Prostate gland (tissue), 2 donors: ENCODE data around the gene GRN. TPM values are rescaled to one million over a fixed set of nuclear protein-coding genes. Genes with fewer than 3 reads are reported as not detected.

Source experiments
- DNase-seq: peaks from one replicate; pipeline ENCODE4 v3.0.0-alpha.2; 2019; ENCODE audit warnings: low spot score
- H3K27ac ChIP-seq, 2 donors: fragments of 200-600 bp; sonication (generic); 2 replicates each; pipeline ENCODE4 v1.5.1; 2017 to 2019
- H3K27me3 ChIP-seq: fragments of 200-600 bp; sonication (generic); replicated peaks from 2 replicates; pipeline ENCODE4 v1.5.1; 2019; ENCODE audit not compliant: insufficient read depth
- H3K36me3 ChIP-seq, 2 donors: fragments of 200-600 bp; sonication (generic); 1 replicate in 1 of 2; 2 replicates in 1 of 2; pipeline versions ENCODE4 v1.5.1 to v1.8.1; 2017 to 2019
- H3K4me1 ChIP-seq: fragments of 200-600 bp; sonication (generic); replicated peaks from 2 replicates; pipeline ENCODE4 v1.5.1; 2019
- H3K4me3 ChIP-seq, 2 donors: fragments of 200-600 bp; sonication (generic); 2 replicates each; pipeline ENCODE4 v1.5.1; 2017 to 2019
- H3K9me3 ChIP-seq: fragments of 200-600 bp; sonication (generic); 2 replicates; pipeline ENCODE4 v1.5.1; 2017
- CTCF ChIP-seq, 4 experiments: fragments of 200-600 bp in 2 of 4; fragments of 450-650 bp in 2 of 4; sonication (generic) in 2 of 4; IDR thresholded peaks; 1 replicate in 3 of 4; 2 replicates in 1 of 4; pipeline ENCODE4 v1.5.1; 2016 to 2019; ENCODE audit warnings: antibody characterized with exemption in 4 of 4, mild to moderate bottlenecking in 2 of 4, moderate library complexity in 2 of 4
- POLR2A ChIP-seq: fragments of 450-650 bp; IDR thresholded peaks from one replicate; pipeline ENCODE4 v1.6.1; 2016; ENCODE audit warnings: antibody characterized with exemption, mild to moderate bottlenecking
- POLR2AphosphoS5 ChIP-seq: sonication (generic); formaldehyde crosslinking; IDR thresholded peaks from one replicate; pipeline ENCODE4 v1.6.1; 2017; ENCODE audit warnings: antibody characterized with exemption
- whole genome bisulfite sequencing: methylation state at CpG from one replicate; pipeline ENCODE4 v1.1.5; 2018; 5-methylcytosine and 5-hydroxymethylcytosine counted together
- intact Hi-C: fragments of 100-400 bp; cut with DNase I; formaldehyde crosslinking; loops from one replicate; pipeline ENCODE4 v1.14.2; 2022
- total RNA-seq, 2 donors: library from RNA; depleted of rRNA; stranded (reverse); fragments of >200 nt; gene quantifications; one replicate each; pipeline ENCODE4 v1.1.0, GENCODE V29; 2016

GRN gene
- total RNA-seq, 2 donors from 2014 or later: 319 to 404 TPM

GRCh38 chr17:44384281-44384822 lies 39.2 kb downstream of the GRN start:
- 32% methylated on average over 29 of the region's 29 CpGs for WGBS
- intact Hi-C loops: no loop called here
- no peak overlapping the region for H3K4me3 ChIP-seq
- H3K27me3 ChIP-seq: no peaks in the 10 kb centered on the region
- H3K36me3 ChIP-seq: no peaks in the 10 kb centered on the region
- no peaks in the 10 kb centered on the region for H3K9me3 ChIP-seq
- TF ChIP-seq CTCF (IDR thresholded peaks at IDR 0.05) (no peak), POLR2AphosphoS5 (no peak), POLR2A (no peak)
- H3K4me1 ChIP-seq: no peaks in the 10 kb centered on the region
- no peak for DNase-seq
- H3K27ac ChIP-seq: no peak overlapping the region

- no peak for DNase-seq
- 5% methylated on average over 26 of the region's 26 CpGs for WGBS
- peak overlapping the region in 1 of 2 donors; percentile 36 for H3K27ac ChIP-seq
Observed at GRCh38 chr17:44384823-44385286, 39.8 kb downstream of the GRN start.

GRCh38 chr17:44385287-44386181 lies 40.4 kb downstream of the GRN start:
- H3K27ac ChIP-seq: peak overlapping the region in 1 of 2 donors; percentile 36

More at GRCh38 chr17:44384823-44385286, 39.8 kb downstream of the GRN start:
- no peaks in the 10 kb centered on the region for H3K9me3 ChIP-seq
- intact Hi-C loops: no loop called here
- no peaks in the 10 kb centered on the region for H3K36me3 ChIP-seq
- no peak for TF ChIP-seq POLR2A
- TF ChIP-seq POLR2AphosphoS5: no peak
- TF ChIP-seq CTCF (IDR thresholded peaks at IDR 0.05): no peak
- peak overlapping the region; percentile 29 to 38 for H3K4me3 ChIP-seq
- no peaks in the 10 kb centered on the region for H3K4me1 ChIP-seq
- H3K27me3 ChIP-seq: no peaks in the 10 kb centered on the region

GRCh38 chr17:44386182-44386525 lies 41.1 kb downstream of the GRN start:
- Histone ChIP-seq H3K9me3 (no peaks in the 10 kb centered on the region), H3K27me3 (no peaks in the 10 kb centered on the region), H3K27ac (no peak overlapping the region), H3K4me3 (peak overlapping the region; percentile 29 to 38), H3K36me3 (no peaks in the 10 kb centered on the region), H3K4me1 (no peaks in the 10 kb centered on the region)
- WGBS: 28% methylated on average over 10 of the region's 10 CpGs
- TF ChIP-seq POLR2A (no peak), POLR2AphosphoS5 (no peak), CTCF (IDR thresholded peaks at IDR 0.05) (no peak)
- no peak for DNase-seq
- intact Hi-C loops: no loop called here

More at GRCh38 chr17:44385287-44386181, 40.4 kb downstream of the GRN start:
- Histone ChIP-seq H3K4me3 (peak overlapping the region; percentile 29 to 38), H3K4me1 (no peaks in the 10 kb centered on the region), H3K27me3 (no peaks in the 10 kb centered on the region), H3K36me3 (no peaks in the 10 kb centered on the region), H3K9me3 (no peaks in the 10 kb centered on the region)
- WGBS: 5% methylated on average over 61 of the region's 68 CpGs
- peak; percentile 82 for DNase-seq
- intact Hi-C loops: no loop called here
- TF ChIP-seq POLR2AphosphoS5 (peak; percentile 76), POLR2A (peak; percentile 78), CTCF (IDR thresholded peaks at IDR 0.05) (peak in 1 of 4 experiments; percentile 4)
